ENCODE data around the gene GP1BA.

The GP1BA gene

GRCh38 chr17:4973256-4974114, 41.4 kb downstream of the GP1BA start:
- DNase-seq (ENCODE audit: low read depth in 3 of 3) = no peak

GRCh38 chr17:4974115-4974670, 42.1 kb downstream of the GP1BA start:
- DNase-seq (ENCODE audit: low read depth in 3 of 3) = no peak

GRCh38 chr17:4978726-4979125, 46.6 kb downstream of the GP1BA start:
- DNase-seq (ENCODE audit: low read depth in 3 of 3) = no peak

GRCh38 chr17:4980644-4981216, 48.7 kb downstream of the GP1BA start:
- DNase-seq (ENCODE audit: low read depth in 3 of 3) = no peak

GRCh38 chr17:4982305-4982704, 50.2 kb downstream of the GP1BA start:
- DNase-seq (ENCODE audit: low read depth in 3 of 3) = no peak
